Stimulated activated CD8-positive, alpha-beta memory T cell treated with anti-CD3 and anti-CD28 coated beads, Interleukin-12 subunit alpha, Interleukin-12 subunit beta, amount 100 ng/mL, for 24 hours (primary cell): ENCODE measurements around the gene CA7.

ENCODE experiments used
- DNase-seq: peaks from one replicate; pipeline ENCODE4 v3.0.0-alpha.2; 2020; ENCODE audit errors: extremely low read depth

CA7 gene

GRCh38 chr16:66898933-66899309 is 54.7 kb downstream of the CA7 start:
- DNase-seq = no peak

- no peak for DNase-seq
Measured at GRCh38 chr16:66899310-66899944, 55.2 kb downstream of the CA7 start.

DNA sequence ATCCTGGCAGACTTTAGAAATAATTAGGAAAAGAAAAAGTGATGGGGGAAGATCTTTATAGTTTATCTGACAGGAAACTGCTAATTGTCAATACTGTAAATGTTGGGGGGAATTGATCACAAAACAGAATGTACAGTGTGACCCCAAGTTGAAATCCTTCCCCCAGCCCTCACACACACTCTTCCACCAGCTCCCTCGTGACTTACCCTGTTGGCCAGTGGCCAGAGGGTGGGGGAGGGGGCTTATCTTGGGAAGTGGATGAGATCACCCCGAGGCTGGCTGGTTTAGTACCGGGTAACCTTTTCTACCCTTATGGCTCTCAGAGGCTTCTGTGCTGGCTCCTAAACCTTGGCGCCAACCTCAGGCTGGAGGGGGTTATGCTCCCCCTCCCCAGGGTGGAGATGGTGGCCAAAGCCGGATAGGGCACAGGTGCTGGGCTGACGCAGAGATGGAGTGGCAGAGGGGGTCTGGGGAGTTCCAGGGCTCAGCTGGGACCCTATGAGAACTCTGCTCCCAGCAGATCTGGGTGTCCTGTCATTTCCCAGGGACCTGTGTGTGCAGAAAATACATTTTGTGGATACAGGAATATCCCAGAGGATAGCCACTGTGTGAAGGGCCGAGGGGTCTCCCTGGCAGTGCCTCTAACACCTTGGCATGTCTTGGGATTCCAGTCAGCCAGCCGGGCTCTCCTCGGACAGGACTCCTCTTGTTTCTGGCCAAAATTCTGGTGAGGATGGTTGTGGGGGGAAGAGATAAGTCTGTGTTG is 55.9 kb downstream of the CA7 start:
- no peak for DNase-seq

DNA sequence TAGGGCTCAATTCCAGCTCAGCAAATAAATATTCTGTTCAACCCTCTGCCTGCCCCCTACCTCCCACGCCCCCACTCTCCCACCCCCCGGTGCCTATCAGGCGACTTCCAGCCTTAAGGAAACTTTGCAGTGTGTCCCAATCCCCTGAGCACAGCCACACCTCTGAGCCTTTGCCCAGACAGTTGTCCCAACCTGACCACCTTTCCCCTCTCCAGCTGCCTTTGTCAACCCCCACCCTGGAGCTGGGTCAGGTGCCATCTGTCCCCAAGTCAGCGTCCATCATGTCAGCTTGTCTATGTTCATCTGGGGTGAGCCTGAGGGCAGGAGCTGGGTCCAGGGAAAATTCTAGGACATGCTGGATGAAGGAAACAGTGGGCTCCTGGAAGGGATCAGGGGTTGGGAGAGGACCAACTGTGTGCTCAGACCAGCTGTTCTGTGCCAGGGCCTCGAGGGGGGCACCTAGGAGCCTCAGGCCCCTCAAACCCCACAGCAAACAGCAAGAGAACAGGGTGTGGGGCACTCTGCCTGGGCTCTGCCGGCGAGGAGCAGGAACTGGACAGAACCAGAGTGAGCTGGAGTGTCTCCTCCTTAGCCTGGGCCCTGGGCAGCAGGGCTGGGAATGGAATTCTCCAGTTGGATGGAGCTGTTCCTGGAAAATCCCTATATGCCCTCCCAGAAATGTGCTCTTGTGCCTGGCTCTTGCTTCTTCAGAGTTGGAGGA is 56.7 kb downstream of the CA7 start:
- DNase-seq = no peak

DNA sequence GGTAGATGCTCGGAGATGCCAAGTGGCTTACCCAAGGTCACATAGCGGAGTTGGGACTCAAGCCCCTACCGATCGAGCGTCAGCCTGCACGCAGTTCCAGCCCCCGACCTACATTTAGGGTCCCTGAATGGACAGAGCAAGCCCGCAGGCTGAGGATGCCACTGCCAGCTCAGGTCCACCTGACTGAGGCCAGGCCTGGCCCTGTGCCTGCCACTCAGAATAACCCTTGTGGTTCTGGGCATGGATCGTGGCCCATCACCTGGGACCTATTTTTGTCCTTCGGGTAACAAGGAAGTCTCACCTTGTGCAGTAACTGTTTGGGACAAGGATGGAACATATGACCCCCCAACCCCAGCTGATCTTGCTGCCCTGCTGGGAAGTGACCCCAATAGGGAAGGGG is 57.4 kb downstream of the CA7 start:
- no peak for DNase-seq

DNA sequence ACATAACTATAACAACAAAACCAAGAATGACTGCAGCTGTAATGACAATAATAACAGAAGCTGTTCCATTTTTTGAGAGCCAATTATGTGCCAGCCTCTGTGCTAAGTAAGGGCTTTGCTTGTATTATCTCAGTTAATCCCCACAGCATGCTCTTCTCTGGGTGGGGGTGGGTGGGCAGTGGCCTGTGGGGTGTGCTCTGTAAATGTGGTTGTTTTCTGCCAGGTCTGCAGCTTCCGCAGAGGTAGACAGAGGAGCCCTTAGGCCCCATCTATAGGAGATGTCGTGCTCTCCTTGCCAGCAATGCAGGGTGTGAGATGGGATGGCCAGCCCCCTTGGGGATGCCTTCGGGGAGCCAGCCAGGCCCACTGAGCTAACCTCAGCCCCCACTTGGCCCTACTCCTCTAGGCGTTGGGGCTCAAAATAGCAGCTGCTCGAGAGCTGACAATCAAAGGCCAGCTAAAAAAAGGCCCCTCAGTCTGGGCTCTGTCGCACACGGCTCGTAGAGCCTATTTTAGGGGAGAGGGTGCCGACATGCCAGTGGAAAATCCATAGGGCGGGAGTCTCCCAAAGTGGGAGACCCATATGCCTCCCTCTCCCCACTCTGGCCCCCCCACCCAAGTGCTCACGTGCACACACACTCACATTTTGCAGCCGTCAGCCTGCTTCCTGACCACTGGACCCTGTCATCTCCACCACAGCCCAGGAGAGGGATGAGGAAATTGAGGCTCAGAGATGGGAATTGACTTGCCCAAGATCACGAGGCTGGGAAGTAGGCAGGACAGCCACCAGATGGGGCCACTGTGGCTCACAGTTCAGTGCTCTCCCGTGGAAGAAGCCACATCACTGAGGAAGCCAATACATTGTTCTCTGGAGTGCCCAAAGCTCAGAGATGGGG is 58.7 kb downstream of the CA7 start:
- no peak for DNase-seq
